Naive thymus-derived CD4-positive, alpha-beta T cell (primary cell): ENCODE results near the gene CDKN2AIPNL. TPM values are rescaled to one million over a fixed set of nuclear protein-coding genes. Genes with fewer than 3 reads are reported as not detected.

Experiments
- ATAC-seq: fragments of 150-1000 bp; cut with Tn5 transposase; 2 replicates; pipeline ENCODE4 v1.10.0; 2021; ENCODE audit warnings: mild to moderate bottlenecking, moderate library complexity
- CTCF ChIA-PET: fragments of 350-600 bp; sonication (Branson Sonifier 250); formaldehyde crosslinking; loops from one replicate; lab custom pipeline; 2021; ENCODE audit warnings: antibody characterized with exemption; lab: Charles Lee
- POLR2A ChIA-PET: fragments of 350-600 bp; sonication (Branson Sonifier 250); formaldehyde crosslinking; loops from one replicate; lab custom pipeline; 2021; ENCODE audit warnings: antibody characterized with exemption, inconsistent platforms; lab: Charles Lee
- DNase-seq, 9 donors: peaks; one replicate each; pipeline versions ENCODE4 v3.0.0 to v3.0.0-alpha.2; 2020 to 2022; ENCODE audit warnings: mixed read lengths in 1 of 9
- H3K27ac ChIP-seq: one replicate; pipeline ENCODE4 v1.7.0; 2013; ENCODE audit warnings: mild to moderate bottlenecking, low read depth, low read length, moderate library complexity
- H3K27me3 ChIP-seq, 2 donors: one replicate each; pipeline ENCODE4 v1.7.0; 2013; ENCODE audit warnings: low read length in 2 of 2, mild to moderate bottlenecking in 2 of 2, moderate library complexity in 2 of 2; ENCODE audit not compliant: control insufficient read depth in 2 of 2, insufficient read depth in 2 of 2
- H3K36me3 ChIP-seq, 3 experiments: 1 replicate in 2 of 3; 2 replicates in 1 of 3; pipeline ENCODE4 v1.7.0; 2013; ENCODE audit warnings: low read length in 3 of 3, mild to moderate bottlenecking in 3 of 3, moderate library complexity in 1 of 3; ENCODE audit not compliant: insufficient read depth in 3 of 3, control insufficient read depth in 2 of 3
- H3K4me1 ChIP-seq, 2 donors: one replicate each; pipeline ENCODE4 v1.7.0; 2013; ENCODE audit warnings: low read length in 2 of 2, mild to moderate bottlenecking in 2 of 2, moderate library complexity in 1 of 2; ENCODE audit not compliant: control insufficient read depth in 2 of 2, insufficient read depth in 2 of 2
- H3K4me3 ChIP-seq: 2 replicates; pipeline ENCODE4 v1.7.0; 2013; ENCODE audit warnings: mild to moderate bottlenecking, low read length
- H3K9me3 ChIP-seq, 3 experiments: 1 replicate in 2 of 3; 2 replicates in 1 of 3; pipeline ENCODE4 v1.7.0; 2013; ENCODE audit warnings: low read length in 3 of 3; ENCODE audit not compliant: control insufficient read depth in 2 of 3
- H3K27ac Mint-ChIP-seq, 9 donors: one replicate each; pipeline ENCODE4 v1.8.0; 2020 to 2022; ENCODE audit warnings: mixed read lengths in 9 of 9, mild to moderate bottlenecking in 8 of 9, moderate library complexity in 5 of 9, inconsistent platforms in 2 of 9
- H3K27me3 Mint-ChIP-seq, 5 donors: one replicate each; pipeline ENCODE4 v1.8.0; 2021 to 2022; ENCODE audit warnings: mixed read lengths in 5 of 5, mild to moderate bottlenecking in 1 of 5
- H3K36me3 Mint-ChIP-seq, 5 donors: one replicate each; pipeline ENCODE4 v1.8.0; 2020 to 2022; ENCODE audit warnings: mixed read lengths in 5 of 5, mild to moderate bottlenecking in 3 of 5, inconsistent platforms in 1 of 5
- H3K4me1 Mint-ChIP-seq, 7 donors: one replicate each; pipeline ENCODE4 v1.8.0; 2020 to 2022; ENCODE audit warnings: mixed read lengths in 7 of 7, mild to moderate bottlenecking in 3 of 7, inconsistent platforms in 1 of 7
- H3K4me3 Mint-ChIP-seq, 10 donors: one replicate each; pipeline ENCODE4 v1.8.0; 2020 to 2022; ENCODE audit warnings: mild to moderate bottlenecking in 10 of 10, mixed read lengths in 10 of 10, moderate library complexity in 6 of 10, inconsistent platforms in 2 of 10
- H3K9me3 Mint-ChIP-seq, 11 donors: one replicate each; pipeline ENCODE4 v1.8.0; 2020 to 2022; ENCODE audit warnings: mixed read lengths in 11 of 11, mild to moderate bottlenecking in 4 of 11, inconsistent platforms in 1 of 11, moderate library complexity in 1 of 11
- intact Hi-C, 2 donors: fragments of 100-400 bp; cut with micrococcal nuclease; formaldehyde crosslinking; loops; one replicate each; pipeline ENCODE4 v1.15.1; 2023
- polyA plus RNA-seq, 2 donors: library from polyadenylated mRNA; unstranded; fragments of 300-500 nt; fragmentation: Illumina TruSeq; gene quantifications; one replicate each; pipeline ENCODE4 v1.2.3, GENCODE V29; 2021
- total RNA-seq, 6 experiments: library from RNA in 5 of 6; stranded (reverse) in 5 of 6; gene quantifications; 1 replicate in 5 of 6; 2 replicates in 1 of 6; pipeline ENCODE4 v1.2.3 and lab custom pipeline; 2021 to 2026

Gene CDKN2AIPNL
- total RNA-seq (10 to 100 TPM; 11.5 to 20.8 (median 16.8) TPM), polyA plus RNA-seq (10 to 100 TPM; 25.8 to 29.1 TPM), total RNA-seq (lab: John Stamatoyannopoulos, UW) (9.7 reads per million, percentile 35 among the genes with 10 or more reads in this experiment)

DNA sequence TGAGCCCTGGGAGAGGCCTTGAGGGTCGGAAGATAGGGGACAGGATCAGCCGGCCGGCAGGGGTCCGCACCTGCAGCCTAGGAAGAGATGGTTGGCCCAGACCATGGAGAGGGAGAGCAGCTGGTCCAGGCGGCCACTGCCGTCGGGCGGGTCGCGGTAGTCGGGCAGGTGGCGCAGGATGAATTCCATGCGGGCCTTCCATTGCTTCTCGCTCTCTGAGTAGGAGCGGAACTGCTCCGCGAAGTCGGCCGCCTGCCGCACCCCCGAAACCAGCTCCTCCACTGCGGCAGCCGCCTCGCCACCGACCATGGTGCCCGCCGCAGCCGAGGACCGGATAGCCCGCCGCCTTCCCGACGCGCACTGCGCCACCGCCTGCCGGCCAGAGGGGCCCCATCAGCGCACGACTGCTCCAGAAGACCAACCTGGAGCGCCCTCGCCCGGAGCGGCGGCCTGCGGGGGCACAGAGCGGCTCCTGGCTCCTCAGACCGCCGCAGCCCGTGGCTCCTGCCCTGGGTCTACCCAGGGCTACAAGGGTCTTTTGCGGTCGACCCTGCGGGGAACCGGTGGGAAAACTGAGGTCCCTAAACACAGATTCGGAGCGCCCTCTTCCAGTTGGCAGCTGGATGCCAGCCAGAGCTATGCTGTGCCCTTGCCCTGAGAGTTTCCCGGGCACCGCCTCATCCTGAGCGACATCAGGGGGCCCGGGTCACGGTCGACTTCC is at the start of gene CDKN2AIPNL:
CDKN2AIPNL (minus strand) TSS at position 336 of the 721 bp plus-strand sequence; CDS start at position 309, 27 bp downstream.
- ChIA-PET CTCF (interaction anchor here (0.6 to 1.9 kb wide), 15 partner anchors 9 to 165 kb away, joined by 3 to 6 read pairs (median 3); partner anchors contain the start of gene UBE2B), POLR2A (interaction anchor here (0.7 to 9.6 kb wide), 24 partner anchors 11 to 224 kb away, joined by 3 to 130 read pairs (median 4); partner anchors contain the start of genes CDKL3, JADE2, SAR1B and UBE2B)
- Mint-ChIP-seq H3K4me1 (peaks cover 20 to 54% (median 38%) of the 10 kb centered on the region in 7 donors), H3K27me3 (no peaks in the 10 kb centered on the region), H3K9me3 (no peaks in the 10 kb centered on the region), H3K27ac (peak within 1 kb of the TSS; percentile 63 to 93 (median 90)), H3K36me3 (peaks cover 0 to 14% (median 0%) of the 10 kb centered on the region in 5 donors), H3K4me3 (peak within 1 kb of the TSS; percentile 86 to 96 (median 92))
- Histone ChIP-seq H3K27ac (peak within 1 kb of the TSS; percentile 82), H3K36me3 (peaks cover 0 to 12% (median 0%) of the 10 kb centered on the region in 3 experiments), H3K27me3 (no peaks in the 10 kb centered on the region), H3K9me3 (no peaks in the 10 kb centered on the region), H3K4me3 (peak within 1 kb of the TSS; percentile 82), H3K4me1 (peaks cover 16 to 23% of the 10 kb centered on the region in 2 donors)
- ATAC-seq (peak; percentile 100), DNase-seq (peak; percentile 83 to 93 (median 89))
- intact Hi-C loops: loop anchor here (1.0 to 5.0 kb wide), 18 partner anchors 17 to 347 kb away; partner anchors contain the start of genes DDX46 (in 2 of the 2), PPP2CA (in 2 of the 2), UBE2B (in 2 of the 2) and CAMLG (in 1 of the 2)

- peaks cover 0 to 5% of the 10 kb centered on the region in 2 donors for H3K4me1 ChIP-seq
- ATAC-seq: no peak
- intact Hi-C loops: no loop called here
- H3K4me3 ChIP-seq: no peak overlapping the region
- no peak overlapping the region for H3K27ac ChIP-seq
- no peaks in the 10 kb centered on the region for H3K36me3 ChIP-seq
- Mint-ChIP-seq H3K9me3 (no peaks in the 10 kb centered on the region), H3K4me3 (no peak overlapping the region), H3K36me3 (no peaks in the 10 kb centered on the region), H3K27me3 (peaks cover 0 to 2% (median 0%) of the 10 kb centered on the region in 5 donors), H3K4me1 (peaks cover 0 to 14% (median 6%) of the 10 kb centered on the region in 7 donors), H3K27ac (peak overlapping the region in 1 of 9 donors; percentile 87)
- ChIA-PET POLR2A (no interaction called here), CTCF (interaction anchor here (1.4 kb wide), 1 partner anchor 127 kb away, joined by 8 read pairs; no protein-coding TSS in a partner anchor)
- no peaks in the 10 kb centered on the region for H3K27me3 ChIP-seq
- DNase-seq: no peak
- H3K9me3 ChIP-seq: no peaks in the 10 kb centered on the region
These were observed 48.9 kb upstream of the CDKN2AIPNL start for GRCh38 chr5:134460551-134460950.

GRCh38 chr5:134459491-134459890 is 47.8 kb upstream of the CDKN2AIPNL start:
- H3K27ac Mint-ChIP-seq: no peak overlapping the region
- H3K27me3 ChIP-seq: no peaks in the 10 kb centered on the region

DNA sequence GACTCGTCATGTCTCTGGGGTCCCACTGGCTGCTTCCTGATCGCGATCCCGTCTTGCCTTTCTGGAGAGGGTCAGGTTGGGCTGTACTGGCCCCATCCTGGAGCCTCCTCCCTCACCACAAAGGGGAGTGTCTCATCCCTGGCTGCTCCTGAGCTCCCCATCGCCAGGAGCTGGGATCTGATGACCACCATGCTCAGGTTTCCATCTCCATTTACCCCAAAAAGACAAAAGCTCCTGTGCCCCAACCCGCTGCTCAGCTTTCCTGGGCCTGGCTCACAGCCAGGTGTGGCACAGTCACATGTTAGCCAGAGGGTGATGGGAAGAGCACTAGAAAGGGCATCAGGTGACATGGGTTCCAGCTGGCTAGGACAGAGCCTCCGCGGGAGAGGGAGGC is 47.3 kb upstream of the CDKN2AIPNL start:
- CTCF ChIA-PET: no interaction called here
- Histone ChIP-seq H3K9me3 (no peaks in the 10 kb centered on the region), H3K27ac (no peak overlapping the region), H3K36me3 (no peaks in the 10 kb centered on the region), H3K4me3 (no peak overlapping the region), H3K27me3 (no peaks in the 10 kb centered on the region), H3K4me1 (no peaks in the 10 kb centered on the region)
- Mint-ChIP-seq H3K4me3 (no peak overlapping the region), H3K27ac (no peak overlapping the region), H3K4me1 (peaks cover 0 to 3% (median 0%) of the 10 kb centered on the region in 7 donors), H3K9me3 (no peaks in the 10 kb centered on the region), H3K36me3 (no peaks in the 10 kb centered on the region), H3K27me3 (peaks cover 0 to 5% (median 0%) of the 10 kb centered on the region in 5 donors)
- POLR2A ChIA-PET: no interaction called here
- ATAC-seq: no peak
- intact Hi-C loops: no loop called here
- no peak for DNase-seq

More at GRCh38 chr5:134459491-134459890, 47.8 kb upstream of the CDKN2AIPNL start:
- Histone ChIP-seq H3K27ac (no peak overlapping the region), H3K4me1 (no peaks in the 10 kb centered on the region), H3K36me3 (no peaks in the 10 kb centered on the region), H3K9me3 (no peaks in the 10 kb centered on the region), H3K4me3 (no peak overlapping the region)
- no peaks in the 10 kb centered on the region for H3K36me3 Mint-ChIP-seq
- no peak overlapping the region for H3K4me3 Mint-ChIP-seq
- ChIA-PET POLR2A (no interaction called here), CTCF (no interaction called here)
- H3K27me3 Mint-ChIP-seq: peaks cover 0 to 5% (median 0%) of the 10 kb centered on the region in 5 donors
- no peak for ATAC-seq
- intact Hi-C loops: no loop called here
- no peaks in the 10 kb centered on the region for H3K9me3 Mint-ChIP-seq
- DNase-seq: no peak
- peaks cover 0 to 4% (median 0%) of the 10 kb centered on the region in 7 donors for H3K4me1 Mint-ChIP-seq

DNA sequence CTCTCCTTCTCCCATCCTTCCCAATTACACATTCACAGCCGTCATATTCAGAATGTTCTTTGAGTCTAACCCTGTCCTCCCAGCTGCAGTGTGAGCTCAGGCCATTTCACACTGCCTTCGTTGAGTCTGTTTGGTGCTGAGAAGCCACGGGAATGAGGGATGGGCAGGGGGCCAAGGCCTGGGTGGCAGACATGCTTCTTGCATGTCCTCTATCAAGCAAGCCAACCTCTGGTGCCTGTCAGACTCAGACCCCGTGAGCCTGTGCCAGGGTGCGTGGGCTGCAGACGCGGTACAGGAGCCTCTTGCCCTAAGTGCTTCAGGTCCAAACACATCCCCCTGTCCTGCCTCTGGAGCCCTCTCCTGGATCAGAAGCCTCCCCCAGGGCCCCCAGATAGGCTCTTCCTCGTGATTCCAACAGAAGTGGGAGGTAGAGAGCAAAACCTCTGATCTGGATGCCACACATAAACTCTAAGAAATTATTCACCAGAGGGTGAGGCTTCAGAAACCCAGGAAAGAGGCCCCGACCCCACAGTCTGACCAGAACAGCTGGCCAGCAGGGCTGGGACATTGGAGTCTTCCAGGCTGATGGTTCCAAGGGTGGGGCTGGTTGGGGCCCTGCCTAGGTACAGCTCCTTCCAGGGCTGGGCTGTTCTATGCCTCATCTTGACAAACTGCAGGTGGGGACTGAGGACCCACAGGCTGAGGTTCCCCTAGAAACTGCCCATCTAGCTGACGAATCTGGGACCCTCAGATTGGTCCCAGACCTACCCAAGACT is 46.7 kb upstream of the CDKN2AIPNL start:
- no peaks in the 10 kb centered on the region for H3K36me3 Mint-ChIP-seq
- no peak overlapping the region for H3K4me3 ChIP-seq
- H3K27ac Mint-ChIP-seq: no peak overlapping the region
- H3K27me3 Mint-ChIP-seq: peaks cover 0 to 5% (median 0%) of the 10 kb centered on the region in 5 donors
- no peaks in the 10 kb centered on the region for H3K4me1 ChIP-seq
- intact Hi-C loops: no loop called here
- H3K27ac ChIP-seq: no peak overlapping the region
- H3K9me3 Mint-ChIP-seq: no peaks in the 10 kb centered on the region
- CTCF ChIA-PET: interaction anchor here (0.5 kb wide), 1 partner anchor 57 kb away, joined by 3 read pairs; no protein-coding TSS in a partner anchor
- H3K27me3 ChIP-seq: no peaks in the 10 kb centered on the region
- POLR2A ChIA-PET: no interaction called here
- H3K4me3 Mint-ChIP-seq: no peak overlapping the region
- no peak for ATAC-seq
- H3K4me1 Mint-ChIP-seq: no peaks in the 10 kb centered on the region
- no peaks in the 10 kb centered on the region for H3K9me3 ChIP-seq
- H3K36me3 ChIP-seq: no peaks in the 10 kb centered on the region
- no peak for DNase-seq

DNA sequence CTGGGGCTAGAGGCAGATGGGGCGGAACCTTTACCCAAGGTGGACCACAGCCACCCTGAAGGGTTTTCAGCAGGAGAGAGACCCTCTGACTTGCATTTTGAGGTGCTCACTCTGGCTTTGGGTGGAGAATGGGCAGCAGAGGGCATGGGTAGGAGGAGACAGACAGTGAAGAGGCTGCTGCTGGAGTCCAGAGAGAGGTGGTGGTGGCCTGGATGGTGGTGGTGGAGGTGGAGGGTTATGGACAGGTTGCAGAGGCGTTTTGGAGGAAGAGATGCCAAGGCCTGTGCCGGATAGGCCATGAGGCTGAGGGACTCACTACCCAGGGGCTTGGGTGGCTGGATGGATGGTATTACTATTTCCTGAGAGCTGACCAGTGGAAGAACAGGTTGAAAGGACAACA is 46.1 kb upstream of the CDKN2AIPNL start:
- ChIA-PET CTCF (no interaction called here), POLR2A (no interaction called here)
- Histone ChIP-seq H3K4me1 (no peaks in the 10 kb centered on the region), H3K9me3 (no peaks in the 10 kb centered on the region), H3K27me3 (no peaks in the 10 kb centered on the region), H3K27ac (no peak overlapping the region), H3K36me3 (no peaks in the 10 kb centered on the region), H3K4me3 (no peak overlapping the region)
- H3K9me3 Mint-ChIP-seq: no peaks in the 10 kb centered on the region
- no peaks in the 10 kb centered on the region for H3K36me3 Mint-ChIP-seq
- peak overlapping the region in 2 of 9 donors; percentile 11 to 43 for H3K27ac Mint-ChIP-seq
- DNase-seq (no peak), ATAC-seq (no peak)
- no peaks in the 10 kb centered on the region for H3K4me1 Mint-ChIP-seq
- intact Hi-C loops: no loop called here
- no peak overlapping the region for H3K4me3 Mint-ChIP-seq
- H3K27me3 Mint-ChIP-seq: peaks cover 0 to 5% (median 0%) of the 10 kb centered on the region in 5 donors
